Heart left ventricle (tissue), 16 donors: ENCODE data around the gene NRCAM. TPM values are rescaled to one million over a fixed set of nuclear protein-coding genes. Genes with fewer than 3 reads are reported as not detected.

Source experiments
- ATAC-seq, 4 donors: fragments of 200-7000 bp; cut with Tn5 transposase; one replicate each; pipeline ENCODE4 v1.9.1; 2020 to 2022; ENCODE audit warnings: moderate library complexity in 4 of 4, mild to moderate bottlenecking in 3 of 4, moderate number of reproducible peaks in 1 of 4
- DNase-seq, 5 donors: peaks; one replicate each; pipeline ENCODE4 v3.0.0-alpha.2; 2020
- H3K27ac ChIP-seq, 12 donors: fragments of 200-600 bp; sonication (generic) in 4 of 12; one replicate each; pipeline versions ENCODE4 v1.5.0 to v1.8.0; 2016 to 2022; ENCODE audit warnings: mild to moderate bottlenecking in 2 of 12
- H3K27me3 ChIP-seq, 9 donors: fragments of 200-600 bp; sonication (generic) in 2 of 9; one replicate each; pipeline versions ENCODE4 v1.5.1 to v1.8.0; 2016 to 2022; ENCODE audit warnings: mild to moderate bottlenecking in 3 of 9
- H3K36me3 ChIP-seq, 9 donors: fragments of 200-600 bp; sonication (generic) in 2 of 9; one replicate each; pipeline versions ENCODE4 v1.5.0 to v1.8.0; 2018 to 2022; ENCODE audit warnings: mild to moderate bottlenecking in 2 of 9
- H3K4me1 ChIP-seq, 12 donors: fragments of 200-600 bp; sonication (generic) in 4 of 12; one replicate each; pipeline versions ENCODE4 v1.5.0 to v1.8.0; 2016 to 2022; ENCODE audit warnings: mild to moderate bottlenecking in 3 of 12
- H3K4me3 ChIP-seq, 12 donors: fragments of 200-600 bp; sonication (generic) in 4 of 12; one replicate each; pipeline versions ENCODE4 v1.5.0 to v1.8.0; 2017 to 2022; ENCODE audit warnings: mild to moderate bottlenecking in 9 of 12, moderate library complexity in 4 of 12
- H3K9me3 ChIP-seq, 12 donors: fragments of 200-600 bp; sonication (generic) in 4 of 12; one replicate each; pipeline versions ENCODE4 v1.5.0 to v1.8.0; 2016 to 2022; ENCODE audit warnings: mild to moderate bottlenecking in 1 of 12
- POLR2A ChIP-seq, 2 donors: fragments of 450-650 bp; IDR thresholded peaks; one replicate each; pipeline ENCODE4 v1.6.1; 2017; ENCODE audit warnings: antibody characterized with exemption in 2 of 2, mild to moderate bottlenecking in 2 of 2, moderate library complexity in 2 of 2
- WGBS, 4 donors: extraction: QIAGEN DNeasy Blood & Tissue Kit in 2 of 4; methylation state at CpG; one replicate each; pipeline versions ENCODE4 v1.1.5 to v1.1.7; 2013 to 2018; 5-methylcytosine and 5-hydroxymethylcytosine counted together
- intact Hi-C, 10 donors: fragments of 100-400 bp; cut with DNase I; formaldehyde crosslinking; loops; one replicate each; pipeline versions ENCODE4 v1.11.1 to v1.14.2; 2022
- polyA plus RNA-seq, 2 donors: library from polyadenylated mRNA; stranded (reverse); fragments of 200-250 nt; gene quantifications; one replicate each; pipeline ENCODE4 v1.2.3, GENCODE V29; 2013
- total RNA-seq, 9 donors: library from RNA; depleted of rRNA in 2 of 9; stranded (reverse); fragments of >200 nt in 2 of 9; fragmentation: NEBNext Ultra II Directional in 3 of 9; extraction: Animal tissue kit (Norgen Biotek cat#: 25700) in 3 of 9; gene quantifications; one replicate each; pipeline versions ENCODE4 v1.1.0 to v1.2.4, GENCODE V29; 2016 to 2023
- TF ChIP-seq, protein P1 (sequence below), 12 donors: fragments of 200-600 bp; sonication (generic) in 4 of 12; IDR thresholded peaks; one replicate each; pipeline versions ENCODE4 v1.5.0 to v1.8.0; 2018 to 2022; ENCODE audit warnings: antibody characterized with exemption in 12 of 12, mild to moderate bottlenecking in 5 of 12
- donor health status: ischemic (EF 13 %, LVEDD 7.1; RV severe dilation, severe dysfunction).
- donor health status: healthy with polysubstance abuse.
- donor health status: DM: no; HTN: yes; CAD: no.
- donor health status: DM: no; HTN: no; CAD: no.
- donor health status: ischemic (EF 25% LVEDD 6.9; RV normal size, moderate dysfunction).
- donor health status: ischemic (EF 25% LVEDD 5.7; RV mildly dilated, moderate dysfunction).
- donor health status: healthy.
- donor health status: DM: yes; HTN: yes; CAD: no.
- donor health status: ischemic (EF 35%, LVEDD 5.7; RV mildly dilated, moderate dysfunction).
- donor health status: nonischemic (EF 11% LVEDD 7.7; RV severe dilation, severe dysfunction).
- donor health status: DM: yes; HTN: yes; CAD: no.
- donor health status: PGD.
- donor health status: ischemic (EF 29% LVEDD 5.4; RV normal size, mild dysfunction).
- donor health status: nonischemic (EF 23%, LVEDD 6.1; RV moderate dilation, normal function).

NRCAM gene
- total and polyA plus RNA-seq, 11 donors: 0.07 to 2.5 (median 0.36) TPM

GRCh38 chr7:108328174-108328651 is 128.0 kb downstream of the NRCAM start:
- Histone ChIP-seq H3K9me3 (no peaks in the 10 kb centered on the region), H3K27me3 (no peaks in the 10 kb centered on the region), H3K36me3 (no peaks in the 10 kb centered on the region), H3K4me1 (no peaks in the 10 kb centered on the region), H3K27ac (no peak overlapping the region), H3K4me3 (no peak overlapping the region)
- no peak for TF ChIP-seq POLR2A (IDR thresholded peaks at IDR 0.05)
- TF ChIP-seq, protein P1, sequence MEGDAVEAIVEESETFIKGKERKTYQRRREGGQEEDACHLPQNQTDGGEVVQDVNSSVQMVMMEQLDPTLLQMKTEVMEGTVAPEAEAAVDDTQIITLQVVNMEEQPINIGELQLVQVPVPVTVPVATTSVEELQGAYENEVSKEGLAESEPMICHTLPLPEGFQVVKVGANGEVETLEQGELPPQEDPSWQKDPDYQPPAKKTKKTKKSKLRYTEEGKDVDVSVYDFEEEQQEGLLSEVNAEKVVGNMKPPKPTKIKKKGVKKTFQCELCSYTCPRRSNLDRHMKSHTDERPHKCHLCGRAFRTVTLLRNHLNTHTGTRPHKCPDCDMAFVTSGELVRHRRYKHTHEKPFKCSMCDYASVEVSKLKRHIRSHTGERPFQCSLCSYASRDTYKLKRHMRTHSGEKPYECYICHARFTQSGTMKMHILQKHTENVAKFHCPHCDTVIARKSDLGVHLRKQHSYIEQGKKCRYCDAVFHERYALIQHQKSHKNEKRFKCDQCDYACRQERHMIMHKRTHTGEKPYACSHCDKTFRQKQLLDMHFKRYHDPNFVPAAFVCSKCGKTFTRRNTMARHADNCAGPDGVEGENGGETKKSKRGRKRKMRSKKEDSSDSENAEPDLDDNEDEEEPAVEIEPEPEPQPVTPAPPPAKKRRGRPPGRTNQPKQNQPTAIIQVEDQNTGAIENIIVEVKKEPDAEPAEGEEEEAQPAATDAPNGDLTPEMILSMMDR (IDR thresholded peaks at IDR 0.05): no peak
- WGBS, 4 donors: 69 to 82% (median 71%) methylated on average over 2 of the region's 2 CpGs
- no peak for DNase-seq
- intact Hi-C loops: no loop called here
- no peak for ATAC-seq

- intact Hi-C loops: no loop called here
- TF ChIP-seq, protein P1 (IDR thresholded peaks at IDR 0.05): no peak
- no peak for TF ChIP-seq POLR2A (IDR thresholded peaks at IDR 0.05)
- no peaks in the 10 kb centered on the region for H3K4me1 ChIP-seq
- no peak overlapping the region for H3K4me3 ChIP-seq
- no peak for DNase-seq
- H3K36me3 ChIP-seq: no peaks in the 10 kb centered on the region
- H3K27ac ChIP-seq: no peak overlapping the region
- ATAC-seq: no peak
- H3K9me3 ChIP-seq: no peaks in the 10 kb centered on the region
- H3K27me3 ChIP-seq: no peaks in the 10 kb centered on the region
Measured at GRCh38 chr7:108327353-108327752, 128.9 kb downstream of the NRCAM start.

- intact Hi-C loops: no loop called here
- Histone ChIP-seq H3K27me3 (no peaks in the 10 kb centered on the region), H3K4me3 (no peak overlapping the region), H3K36me3 (no peaks in the 10 kb centered on the region), H3K9me3 (no peaks in the 10 kb centered on the region), H3K4me1 (no peaks in the 10 kb centered on the region), H3K27ac (no peak overlapping the region)
- DNase-seq (no peak), ATAC-seq (no peak)
- TF ChIP-seq, protein P1 (IDR thresholded peaks at IDR 0.05): no peak
- TF ChIP-seq POLR2A (IDR thresholded peaks at IDR 0.05): no peak
- 66 to 73% (median 72%) methylated on average over 2 of the region's 2 CpGs for WGBS, 4 donors
Measured at GRCh38 chr7:108326938-108327337, 129.3 kb downstream of the NRCAM start.

DNA sequence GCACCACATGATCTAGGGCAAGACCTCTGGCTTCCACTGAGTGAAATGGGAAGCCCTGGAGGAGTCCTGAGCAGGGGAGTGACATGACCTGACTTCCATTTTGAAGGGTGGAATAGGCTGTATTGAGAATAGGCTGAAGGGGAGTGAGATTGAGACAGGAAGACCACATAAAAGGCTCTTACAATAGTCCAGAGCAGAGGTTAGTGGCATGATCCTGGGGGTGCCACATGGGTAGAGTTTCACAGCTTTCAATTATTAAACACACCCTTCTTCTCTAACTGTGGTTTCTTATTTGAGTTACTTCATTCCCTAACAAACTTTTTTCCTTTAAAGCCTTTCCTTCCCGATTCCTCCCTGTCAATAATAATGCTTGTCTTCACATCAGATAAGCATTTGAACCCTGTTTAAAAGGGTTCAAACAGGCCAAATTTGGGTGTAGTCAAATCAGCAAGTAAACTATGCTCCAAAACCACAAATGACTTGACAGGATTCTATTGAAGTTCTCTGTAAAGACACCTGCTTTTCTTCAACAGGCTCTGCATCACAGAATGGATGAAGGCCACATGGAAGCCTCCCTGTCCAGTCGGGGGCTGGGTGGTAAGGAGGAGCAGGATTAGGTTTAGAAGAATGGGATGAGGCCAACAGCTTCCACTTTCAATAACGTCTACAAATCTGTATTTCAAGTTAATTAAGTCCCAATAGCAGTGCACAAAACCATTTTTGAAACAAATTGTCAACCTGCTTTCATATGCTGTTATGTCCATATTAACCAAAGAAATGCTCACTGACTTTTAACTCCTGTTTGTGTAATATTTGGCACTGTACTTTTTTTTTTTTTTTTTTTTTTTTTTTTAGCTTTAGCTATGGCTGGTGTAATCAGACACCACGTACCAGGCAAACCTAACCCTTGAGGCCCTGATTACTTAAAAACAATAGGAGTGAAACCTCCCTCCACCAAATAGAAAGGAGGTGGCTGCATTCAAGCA is 131.9 kb downstream of the NRCAM start:
- no peaks in the 10 kb centered on the region for H3K36me3 ChIP-seq
- DNase-seq: no peak
- H3K4me3 ChIP-seq: no peak overlapping the region
- H3K27me3 ChIP-seq: no peaks in the 10 kb centered on the region
- WGBS, 4 donors: 68 to 81% (median 75%) methylated on average over 4 of the region's 4 CpGs
- H3K4me1 ChIP-seq: no peaks in the 10 kb centered on the region
- intact Hi-C loops: no loop called here
- no peak overlapping the region for H3K27ac ChIP-seq
- no peaks in the 10 kb centered on the region for H3K9me3 ChIP-seq
- no peak for TF ChIP-seq POLR2A (IDR thresholded peaks at IDR 0.05)
- TF ChIP-seq, protein P1 (IDR thresholded peaks at IDR 0.05): no peak
- ATAC-seq: no peak
